HG03342 (cell line): ENCODE data around the gene KCNAB2.

Experiments
- ATAC-seq: cut with Tn5 transposase; IDR thresholded peaks from one replicate; pipeline ENCODE4 v1.9.1; 2021; ENCODE audit warnings: mild to moderate bottlenecking, moderate library complexity; ENCODE audit not compliant: unreplicated experiment

The KCNAB2 gene

DNA sequence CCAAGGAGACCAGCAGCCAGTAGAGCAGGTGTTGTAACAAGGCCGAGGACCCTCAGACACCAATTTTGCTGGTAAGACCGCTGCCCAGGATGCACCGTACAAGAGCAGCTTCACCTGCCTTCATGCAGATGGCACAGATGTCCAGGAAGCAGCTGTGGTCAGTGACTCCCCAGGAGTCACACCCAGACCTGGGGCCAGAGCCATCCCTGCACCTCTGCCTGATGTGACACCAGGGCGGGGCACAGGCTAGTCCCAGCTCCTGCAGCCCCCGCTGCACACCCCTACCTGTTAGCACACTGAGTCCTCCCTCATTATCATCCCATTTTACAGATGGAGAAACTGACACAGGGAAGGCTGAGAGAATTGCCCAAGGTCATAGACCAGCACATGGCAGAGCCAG lies 16.3 kb upstream of the KCNAB2 start:
- ATAC-seq = no peak

GRCh38 chr1:6030132-6030531 lies 15.6 kb upstream of the KCNAB2 start:
- ATAC-seq = no peak

- ATAC-seq = no peak
Measured at GRCh38 chr1:6030547-6031261, 15.0 kb upstream of the KCNAB2 start.

DNA sequence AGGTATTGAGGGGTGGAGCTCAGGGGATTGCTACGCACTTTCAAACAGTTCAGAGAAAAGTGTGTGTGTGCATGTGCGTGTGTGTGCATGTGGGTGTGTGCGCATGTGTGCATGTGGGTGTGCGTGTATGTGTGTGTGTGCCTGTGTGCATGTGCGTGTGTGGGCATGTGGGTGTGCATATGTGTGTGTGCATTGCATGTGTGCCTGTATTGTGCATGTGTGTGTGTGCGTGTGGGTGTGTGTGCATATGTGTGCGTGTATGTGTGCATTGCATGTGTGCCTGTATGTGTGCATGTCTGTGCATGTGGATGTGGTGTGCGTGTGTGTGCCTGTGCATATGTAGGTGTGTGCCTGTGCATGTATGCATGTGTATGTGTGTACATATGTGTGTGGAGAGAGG lies 12.6 kb upstream of the KCNAB2 start:
- no peak for ATAC-seq

GRCh38 chr1:6033986-6034749 lies 11.5 kb upstream of the KCNAB2 start:
- ATAC-seq = no peak

- no peak for ATAC-seq
Measured at GRCh38 chr1:6034750-6035096, 11.0 kb upstream of the KCNAB2 start.

GRCh38 chr1:6035303-6035702 lies 10.4 kb upstream of the KCNAB2 start:
- no peak for ATAC-seq

GRCh38 chr1:6035719-6036118 lies 10.0 kb upstream of the KCNAB2 start:
- ATAC-seq = no peak

DNA sequence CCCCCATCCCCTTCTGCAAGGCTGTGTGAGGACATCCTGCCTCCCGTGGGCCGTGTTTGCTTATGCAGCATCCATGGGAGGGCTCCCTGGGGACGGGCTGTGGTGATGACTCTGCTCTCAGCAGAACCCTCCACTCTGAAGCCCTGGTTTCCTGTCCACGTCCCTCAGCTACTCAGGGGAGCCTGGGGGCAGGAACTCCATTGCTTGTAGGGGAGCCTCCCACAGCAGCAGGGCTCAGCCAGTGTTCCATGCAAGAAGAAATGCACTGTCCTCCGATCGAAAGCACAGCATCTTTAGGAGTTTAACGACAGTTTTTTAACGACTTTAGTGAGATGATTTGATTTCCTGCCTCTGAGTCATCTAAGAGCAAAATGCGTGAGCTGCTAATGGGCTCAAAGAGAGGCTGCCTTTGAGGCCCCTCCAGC lies 8.3 kb upstream of the KCNAB2 start:
- peak; percentile 78 for ATAC-seq

GRCh38 chr1:6038603-6039002 lies 7.1 kb upstream of the KCNAB2 start:
- no peak for ATAC-seq

DNA sequence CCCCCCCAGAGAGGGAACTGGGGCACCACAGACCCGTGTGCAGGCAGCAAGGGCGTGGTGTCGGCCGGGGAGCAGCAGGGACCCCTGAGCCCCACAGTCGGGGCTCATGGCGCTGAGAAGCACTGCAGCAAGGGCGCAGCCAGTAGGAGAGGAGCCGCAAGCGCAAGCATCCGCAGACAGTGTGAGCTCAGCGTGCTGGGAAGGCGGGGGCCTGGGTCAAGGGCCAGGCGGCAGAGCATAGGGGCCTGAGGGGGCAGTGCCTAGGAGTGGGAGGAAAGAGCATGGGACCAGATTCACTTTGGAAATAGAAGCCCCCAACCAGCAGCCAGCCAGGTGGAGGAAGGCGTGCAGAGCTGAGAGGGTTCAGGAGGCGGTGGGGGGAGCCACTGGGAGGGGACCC lies 6.7 kb upstream of the KCNAB2 start:
- no peak for ATAC-seq

DNA sequence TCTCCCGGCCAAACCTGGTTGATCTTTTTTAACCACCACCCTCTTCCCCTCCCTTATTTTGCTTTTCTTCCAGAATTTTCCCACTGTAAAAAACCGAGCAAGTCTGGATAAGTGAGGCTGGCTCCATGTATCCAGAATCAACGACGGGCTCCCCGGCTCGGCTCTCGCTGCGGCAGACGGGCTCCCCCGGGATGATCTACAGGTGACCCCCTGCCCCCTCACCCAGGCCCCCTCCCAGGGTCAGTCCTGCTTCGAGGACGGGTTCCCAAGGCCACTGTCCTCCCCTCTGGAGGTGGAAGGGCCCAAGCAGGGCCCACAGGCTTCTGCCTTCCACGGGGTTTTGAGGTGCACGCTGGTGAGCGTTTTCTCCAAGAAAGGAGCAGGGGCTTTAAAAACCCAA lies 5.2 kb upstream of the KCNAB2 start:
- no peak for ATAC-seq

- no peak for ATAC-seq
Measured at GRCh38 chr1:6040861-6041415, 4.8 kb upstream of the KCNAB2 start.

- no peak for ATAC-seq
Measured at GRCh38 chr1:6041432-6042062, 4.1 kb upstream of the KCNAB2 start.

DNA sequence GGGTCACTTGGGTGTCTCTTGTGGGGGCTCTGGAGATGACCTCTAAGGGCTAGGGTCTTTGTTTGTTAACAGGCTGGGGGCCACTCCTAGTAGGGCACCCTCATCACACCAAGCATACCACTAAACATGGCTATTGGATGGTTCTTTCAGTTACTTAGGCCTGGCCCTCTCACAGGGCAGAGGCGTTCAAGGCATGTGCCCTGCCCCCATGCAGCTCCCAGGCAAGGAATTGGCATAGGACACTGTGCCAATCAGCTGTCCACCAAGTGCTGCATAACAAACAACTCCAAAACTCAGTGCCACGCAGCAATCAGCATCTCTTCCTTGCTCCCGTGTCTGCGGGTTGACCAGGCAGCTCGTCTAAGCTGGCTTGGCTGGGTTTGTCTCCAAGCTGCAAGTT lies 2.1 kb upstream of the KCNAB2 start:
- ATAC-seq = no peak

GRCh38 chr1:6044481-6045109 lies 1.1 kb upstream of the KCNAB2 start:
- ATAC-seq = no peak

GRCh38 chr1:6045110-6045502 lies 582 bp upstream of the KCNAB2 start:
- ATAC-seq = no peak

- ATAC-seq = no peak
Measured at GRCh38 chr1:6046279-6046678, 591 bp downstream of the KCNAB2 start.

DNA sequence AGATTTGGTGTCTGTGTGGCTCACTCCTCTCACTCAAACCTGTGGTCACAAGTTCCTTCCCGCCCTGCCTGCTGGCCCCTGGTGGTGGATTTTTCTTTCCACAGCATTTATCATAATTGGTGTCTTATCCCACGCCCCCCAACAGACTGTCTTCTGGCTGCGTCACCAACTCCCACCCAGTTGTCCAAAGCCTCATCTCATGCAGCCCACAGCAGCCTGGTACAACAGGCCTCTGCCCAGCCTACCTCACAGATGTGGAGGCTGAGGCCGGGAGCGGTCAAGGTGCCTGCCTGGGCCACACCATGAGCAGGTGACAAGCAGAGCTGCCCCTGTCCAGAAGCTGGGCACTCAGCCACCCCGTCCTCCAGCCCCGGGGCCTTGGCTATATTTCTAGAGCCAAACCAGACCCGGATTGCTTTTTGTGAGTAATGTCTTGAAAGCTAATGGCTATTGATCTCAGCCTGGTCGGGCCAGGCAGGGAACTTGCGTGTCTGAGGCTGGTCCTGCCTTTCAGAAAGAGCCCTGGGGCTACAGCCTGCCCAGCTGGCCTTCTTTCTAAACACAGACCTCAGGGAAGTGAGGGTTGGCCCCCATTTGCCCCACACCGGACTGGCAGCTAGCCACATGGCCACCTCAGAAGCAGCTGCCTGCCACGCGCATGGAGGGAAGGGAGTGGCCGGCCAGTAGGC lies 2.6 kb downstream of the KCNAB2 start:
- no peak for ATAC-seq

GRCh38 chr1:6049419-6049818 lies 3.7 kb downstream of the KCNAB2 start:
- no peak for ATAC-seq

DNA sequence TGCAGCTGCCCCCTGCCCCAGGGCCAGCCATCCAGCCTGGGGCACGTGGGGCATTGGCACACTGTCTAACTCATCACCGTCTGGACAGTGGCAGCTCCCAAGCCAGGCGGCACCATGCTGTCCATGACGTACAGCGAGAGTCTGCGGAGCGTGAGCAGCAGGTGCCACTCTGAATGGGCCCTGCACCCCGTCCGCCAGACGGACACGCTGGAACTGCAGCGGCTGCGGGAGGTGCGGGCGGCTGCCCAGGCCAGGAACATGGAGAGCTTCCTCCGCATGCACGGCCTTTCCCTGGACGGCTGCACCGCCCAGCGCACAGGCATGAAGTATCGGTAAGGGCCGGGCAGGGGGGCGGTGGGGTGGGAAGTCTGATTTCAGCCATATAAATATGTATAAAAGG lies 5.7 kb downstream of the KCNAB2 start:
- no peak for ATAC-seq
